Pancreas (tissue), 10 donors: Measurements from ENCODE around the gene PRKCE. TPM values are rescaled to one million over a fixed set of nuclear protein-coding genes. Genes with fewer than 3 reads are reported as not detected.

Source experiments
- ATAC-seq, 4 donors: fragments of 200-7000 bp; cut with Tn5 transposase; one replicate each; pipeline versions ENCODE4 v1.8.0 to v1.9.1; 2020; ENCODE audit warnings: mild to moderate bottlenecking in 4 of 4, moderate library complexity in 4 of 4
- DNase-seq, 6 donors: peaks; one replicate each; pipeline ENCODE4 v3.0.0-alpha.2; 2020
- FAIRE-seq: peaks from 2 replicates; lab custom pipeline; 2012; peaks lifted over from hg19 to GRCh38; lab: Jason Lieb, UNC
- H3K27ac ChIP-seq, 4 donors: fragments of 200-600 bp; sonication (generic); 1 replicate in 3 of 4; 2 replicates in 1 of 4; pipeline versions ENCODE4 v1.5.0 to v1.8.0; 2020
- H3K27me3 ChIP-seq, 4 donors: fragments of 200-600 bp; one replicate each; pipeline ENCODE4 v1.8.0; 2021
- H3K36me3 ChIP-seq, 3 donors: fragments of 200-600 bp; sonication (generic) in 1 of 3; one replicate each; pipeline versions ENCODE4 v1.5.0 to v1.8.0; 2020 to 2021
- H3K4me1 ChIP-seq, 3 donors: fragments of 200-600 bp; one replicate each; pipeline ENCODE4 v1.8.0; 2021
- H3K4me3 ChIP-seq, 4 donors: fragments of 200-600 bp; sonication (generic) in 2 of 4; one replicate each; pipeline versions ENCODE4 v1.5.0 to v1.8.0; 2020 to 2021
- H3K9me3 ChIP-seq, 4 donors: fragments of 200-600 bp; one replicate each; pipeline ENCODE4 v1.8.0; 2021
- WGBS, 2 donors: extraction: QIAGEN DNeasy Blood & Tissue Kit; methylation state at CpG; one replicate each; pipeline ENCODE4 v1.1.7; 2013; 5-methylcytosine and 5-hydroxymethylcytosine counted together
- intact Hi-C, 3 donors: fragments of 100-400 bp; cut with DNase I; formaldehyde crosslinking; loops; one replicate each; pipeline versions ENCODE4 v1.11.1 to v1.14.2; 2022
- polyA plus RNA-seq, 2 donors: library from polyadenylated mRNA; stranded (reverse); fragments of 200-250 nt; gene quantifications; one replicate each; pipeline ENCODE4 v1.2.3, GENCODE V29; 2013
- total RNA-seq, 6 donors: library from RNA; stranded (reverse); fragmentation: NEBNext Ultra II Directional in 4 of 6; extraction: Animal tissue kit (Norgen Biotek cat#: 25700) in 4 of 6; gene quantifications; one replicate each; pipeline versions ENCODE4 v1.2.1 to v1.2.4, GENCODE V29; 2021 to 2023
- TF ChIP-seq, protein P1 (sequence below), 4 donors: fragments of 200-600 bp; sonication (generic) in 3 of 4; IDR thresholded peaks; one replicate each; pipeline versions ENCODE4 v1.5.0 to v1.8.0; 2021; ENCODE audit warnings: antibody characterized with exemption in 4 of 4
- donor health status: healthy with polysubstance abuse.
- donor health status: DM: no; HTN: no; CAD: no; lungs with moderate emphysema.
- donor health status: DM: no; HTN: no; CAD: no.
- donor health status: control.
- donor health status: control.
- donor health status: Bipolar disorder and iron deficiency.
- donor health status: DM: yes; HTN: yes; CAD: no.
- donor health status: DM: no; HTN: no; CAD: no.
- donor health status: DM: no; HTN: no; CAD: no.
- donor health status: DM: yes; HTN: yes; CAD: no.

Gene PRKCE
- total and polyA plus RNA-seq, 8 donors = 4.0 to 19.4 (median 10.0) TPM

DNA sequence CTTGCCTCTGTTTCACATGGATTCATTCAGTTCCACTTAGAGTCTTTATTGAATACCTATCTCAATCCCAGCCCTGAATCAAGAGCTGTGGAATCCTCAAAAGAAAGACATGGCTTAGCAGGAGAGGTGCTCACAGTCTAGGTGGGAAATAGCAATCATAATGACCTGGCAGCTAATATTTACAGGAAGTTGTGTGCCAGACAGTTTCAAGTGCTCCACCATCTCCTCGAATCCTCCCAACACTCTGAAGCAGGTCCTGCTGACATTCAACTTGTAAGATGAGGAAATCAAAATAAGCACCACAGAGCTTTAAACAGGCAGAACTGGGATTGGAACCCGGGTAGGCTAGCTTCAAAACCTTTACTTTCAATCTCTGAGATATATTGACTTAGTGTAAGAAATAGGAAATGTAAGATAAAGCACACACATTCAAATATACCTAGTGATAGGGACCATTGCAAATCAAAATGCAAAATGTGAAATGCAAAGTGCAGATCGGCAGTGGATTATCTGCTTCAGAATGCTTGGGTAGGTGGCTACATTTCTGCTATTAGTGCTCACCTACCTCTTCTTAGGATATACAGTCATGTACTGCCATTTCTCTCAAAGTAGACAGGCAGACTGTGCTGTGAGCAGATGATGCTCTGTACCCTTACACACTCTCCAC, 182.0 kb downstream of the PRKCE start:
- Histone ChIP-seq H3K4me3 (no peak overlapping the region), H3K27me3 (no peaks in the 10 kb centered on the region), H3K4me1 (peaks cover 0 to 5% (median 0%) of the 10 kb centered on the region in 3 donors), H3K9me3 (no peaks in the 10 kb centered on the region), H3K27ac (no peak overlapping the region), H3K36me3 (no peaks in the 10 kb centered on the region)
- intact Hi-C loops = no loop called here
- 46 to 51% methylated on average over 3 of the region's 3 CpGs for WGBS, 2 donors
- DNase-seq = no peak
- TF ChIP-seq, protein P1, sequence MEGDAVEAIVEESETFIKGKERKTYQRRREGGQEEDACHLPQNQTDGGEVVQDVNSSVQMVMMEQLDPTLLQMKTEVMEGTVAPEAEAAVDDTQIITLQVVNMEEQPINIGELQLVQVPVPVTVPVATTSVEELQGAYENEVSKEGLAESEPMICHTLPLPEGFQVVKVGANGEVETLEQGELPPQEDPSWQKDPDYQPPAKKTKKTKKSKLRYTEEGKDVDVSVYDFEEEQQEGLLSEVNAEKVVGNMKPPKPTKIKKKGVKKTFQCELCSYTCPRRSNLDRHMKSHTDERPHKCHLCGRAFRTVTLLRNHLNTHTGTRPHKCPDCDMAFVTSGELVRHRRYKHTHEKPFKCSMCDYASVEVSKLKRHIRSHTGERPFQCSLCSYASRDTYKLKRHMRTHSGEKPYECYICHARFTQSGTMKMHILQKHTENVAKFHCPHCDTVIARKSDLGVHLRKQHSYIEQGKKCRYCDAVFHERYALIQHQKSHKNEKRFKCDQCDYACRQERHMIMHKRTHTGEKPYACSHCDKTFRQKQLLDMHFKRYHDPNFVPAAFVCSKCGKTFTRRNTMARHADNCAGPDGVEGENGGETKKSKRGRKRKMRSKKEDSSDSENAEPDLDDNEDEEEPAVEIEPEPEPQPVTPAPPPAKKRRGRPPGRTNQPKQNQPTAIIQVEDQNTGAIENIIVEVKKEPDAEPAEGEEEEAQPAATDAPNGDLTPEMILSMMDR (IDR thresholded peaks at IDR 0.05) = no peak
- no peak for ATAC-seq
- no peak for FAIRE-seq

DNA sequence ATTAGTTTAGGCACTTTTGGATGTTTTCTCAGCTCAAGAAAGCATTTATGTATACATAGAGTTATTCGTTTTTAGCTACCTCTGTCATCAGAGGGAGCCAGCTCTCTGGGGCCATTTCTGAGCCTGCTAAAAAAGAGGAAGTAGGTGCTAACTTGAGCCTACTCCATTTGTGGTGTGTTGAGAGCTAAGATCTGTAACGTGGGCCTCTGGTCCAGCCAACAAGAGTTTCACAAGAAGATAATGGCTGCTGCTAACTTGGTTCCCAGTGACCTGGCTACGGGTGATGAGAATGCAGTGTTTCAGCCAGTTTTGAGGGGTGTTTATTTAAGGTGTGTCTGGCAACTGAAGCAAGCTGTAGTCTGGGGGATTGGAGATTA, 182.5 kb downstream of the PRKCE start:
- H3K27me3 ChIP-seq = no peaks in the 10 kb centered on the region
- H3K36me3 ChIP-seq = no peaks in the 10 kb centered on the region
- FAIRE-seq (no peak), DNase-seq (no peak), ATAC-seq (peak in 2 of 4 donors; percentile 36 to 41)
- 81 to 83% methylated on average over 3 of the region's 3 CpGs for WGBS, 2 donors
- no peaks in the 10 kb centered on the region for H3K9me3 ChIP-seq
- no peak overlapping the region for H3K4me3 ChIP-seq
- no peak overlapping the region for H3K27ac ChIP-seq
- intact Hi-C loops = no loop called here
- TF ChIP-seq, protein P1 (IDR thresholded peaks at IDR 0.05) = no peak
- peaks cover 0 to 5% (median 0%) of the 10 kb centered on the region in 3 donors for H3K4me1 ChIP-seq

DNA sequence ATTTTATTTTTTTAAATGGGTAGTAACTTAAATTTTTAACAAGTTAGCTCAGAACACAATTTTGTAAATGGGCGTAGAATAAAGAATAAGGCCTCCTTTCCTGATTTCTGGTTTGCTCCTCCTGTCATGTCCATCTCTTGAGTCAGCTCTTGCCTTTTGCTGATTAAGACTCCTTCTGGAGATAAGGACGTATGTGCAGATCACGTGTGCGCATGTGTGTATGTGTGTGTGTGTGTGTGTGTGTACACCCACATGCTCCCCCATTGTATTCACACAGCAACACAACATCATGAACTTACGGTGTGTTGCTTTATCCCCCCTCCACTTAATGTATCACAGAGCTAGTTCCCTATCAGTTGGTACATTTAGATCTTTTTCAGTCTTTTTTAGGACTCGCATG, 182.9 kb downstream of the PRKCE start:
- Histone ChIP-seq H3K9me3 (no peaks in the 10 kb centered on the region), H3K27ac (no peak overlapping the region), H3K4me3 (no peak overlapping the region), H3K4me1 (peaks cover 0 to 5% (median 0%) of the 10 kb centered on the region in 3 donors), H3K27me3 (no peaks in the 10 kb centered on the region), H3K36me3 (no peaks in the 10 kb centered on the region)
- WGBS, 2 donors = 89 to 93% methylated on average over 6 of the region's 6 CpGs
- DNase-seq = no peak
- ATAC-seq = no peak
- intact Hi-C loops = no loop called here
- TF ChIP-seq, protein P1 (IDR thresholded peaks at IDR 0.05) = no peak
- no peak for FAIRE-seq

DNA sequence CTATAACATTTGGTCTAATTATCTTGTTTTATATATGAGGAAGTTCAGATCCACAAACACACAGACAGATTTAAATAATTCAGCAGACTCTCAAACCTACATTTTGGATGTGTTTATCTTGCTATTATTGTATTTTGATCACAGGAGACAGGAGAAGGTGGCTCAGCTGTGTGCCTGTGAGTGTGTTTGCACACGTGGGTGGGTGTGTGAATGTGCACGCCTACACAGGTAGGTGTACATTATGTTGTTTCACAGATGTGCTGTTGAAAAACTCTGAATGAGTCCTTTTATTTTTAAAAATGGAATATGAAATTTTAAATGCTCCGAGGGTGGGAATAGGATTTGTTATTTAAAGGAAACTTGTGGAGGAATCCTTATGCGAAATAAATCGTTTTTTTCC, 183.4 kb downstream of the PRKCE start:
- Histone ChIP-seq H3K27me3 (no peaks in the 10 kb centered on the region), H3K36me3 (no peaks in the 10 kb centered on the region), H3K9me3 (no peaks in the 10 kb centered on the region), H3K4me3 (no peak overlapping the region), H3K4me1 (peaks cover 0 to 5% (median 0%) of the 10 kb centered on the region in 3 donors), H3K27ac (no peak overlapping the region)
- intact Hi-C loops = no loop called here
- TF ChIP-seq, protein P1 (IDR thresholded peaks at IDR 0.05) = no peak
- DNase-seq = no peak
- ATAC-seq = no peak
- no peak for FAIRE-seq
- 86 to 93% methylated on average over 5 of the region's 5 CpGs for WGBS, 2 donors

DNA sequence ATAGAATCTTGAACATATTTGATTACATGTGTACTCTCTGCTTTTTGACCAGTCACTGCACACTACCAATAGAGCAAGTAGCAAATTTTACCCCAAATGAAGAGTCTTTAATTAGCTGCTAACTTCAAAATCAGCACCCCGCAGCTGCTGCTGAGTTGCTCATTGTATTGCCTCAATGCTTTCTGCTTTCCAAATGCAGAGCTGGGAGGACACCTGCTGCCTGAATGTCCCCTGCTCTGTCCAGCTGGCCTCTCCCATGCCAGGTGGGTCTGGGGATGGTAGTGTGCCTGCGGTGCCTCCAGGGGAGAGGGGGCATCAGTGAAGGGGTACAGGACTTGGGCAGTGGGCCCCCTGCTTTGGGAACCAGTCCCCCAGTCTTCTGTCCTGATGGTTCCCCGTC, 184.8 kb downstream of the PRKCE start:
- ATAC-seq = peak in 1 of 4 donors; percentile 31
- H3K36me3 ChIP-seq = no peaks in the 10 kb centered on the region
- no peaks in the 10 kb centered on the region for H3K9me3 ChIP-seq
- TF ChIP-seq, protein P1 (IDR thresholded peaks at IDR 0.05) = no peak
- FAIRE-seq = no peak
- WGBS, 2 donors = 87 to 92% methylated on average over 3 of the region's 3 CpGs
- H3K27me3 ChIP-seq = no peaks in the 10 kb centered on the region
- H3K4me1 ChIP-seq = peaks cover 0 to 5% (median 0%) of the 10 kb centered on the region in 3 donors
- no peak overlapping the region for H3K27ac ChIP-seq
- DNase-seq = no peak
- no peak overlapping the region for H3K4me3 ChIP-seq
- intact Hi-C loops = no loop called here
